Liver (tissue), 9 donors: ENCODE results near the gene RPL13A. TPM values are rescaled to one million over a fixed set of nuclear protein-coding genes. Genes with fewer than 3 reads are reported as not detected.

Experiments used
- DNase-seq: peaks from one replicate; pipeline ENCODE4 v3.0.0-alpha.2; 2017; ENCODE audit warnings: low spot score
- H3K27ac ChIP-seq, 2 donors: one replicate each; pipeline ENCODE4 v1.7.0; 2013; ENCODE audit warnings: inconsistent platforms in 2 of 2, low read length in 2 of 2, control low read depth in 1 of 2, low read depth in 1 of 2, mild to moderate bottlenecking in 1 of 2
- H3K27me3 ChIP-seq, 4 donors: one replicate each; pipeline versions ENCODE4 v1.6.1 to v1.7.0; 2013; ENCODE audit warnings: low read length in 3 of 4, inconsistent platforms in 1 of 4, mild to moderate bottlenecking in 1 of 4, moderate library complexity in 1 of 4; ENCODE audit not compliant: control insufficient read depth in 4 of 4, insufficient read depth in 4 of 4
- H3K36me3 ChIP-seq, 4 donors: one replicate each; pipeline versions ENCODE4 v1.6.1 to v1.7.0; 2013; ENCODE audit warnings: low read length in 3 of 4, mild to moderate bottlenecking in 3 of 4, low read depth in 1 of 4, moderate library complexity in 1 of 4; ENCODE audit not compliant: control insufficient read depth in 4 of 4, insufficient read depth in 3 of 4
- H3K4me1 ChIP-seq, 4 donors: one replicate each; pipeline versions ENCODE4 v1.6.1 to v1.7.0; 2013; ENCODE audit warnings: low read length in 3 of 4, mild to moderate bottlenecking in 3 of 4, moderate library complexity in 1 of 4; ENCODE audit not compliant: control insufficient read depth in 4 of 4, insufficient read depth in 4 of 4
- H3K4me3 ChIP-seq, 3 donors: one replicate each; pipeline versions ENCODE4 v1.6.1 to v1.7.0; 2013; ENCODE audit warnings: low read length in 3 of 3, control low read depth in 1 of 3, low read depth in 1 of 3, mild to moderate bottlenecking in 1 of 3
- H3K9ac ChIP-seq, 2 donors: one replicate each; pipeline ENCODE4 v1.7.0; 2013; ENCODE audit warnings: low read length in 2 of 2, mild to moderate bottlenecking in 2 of 2, moderate library complexity in 2 of 2, control low read depth in 1 of 2, low read depth in 1 of 2
- H3K9me3 ChIP-seq, 4 donors: one replicate each; pipeline versions ENCODE4 v1.6.1 to v1.7.0; 2013; ENCODE audit warnings: low read length in 3 of 4; ENCODE audit not compliant: control insufficient read depth in 4 of 4
- ATF3 ChIP-seq: IDR thresholded peaks from 2 replicates; pipeline ENCODE4 v1.6.1; 2016; ENCODE audit warnings: antibody characterized with exemption
- CTCF ChIP-seq: fragments of 150-350 bp; IDR thresholded peaks from 2 replicates; pipeline ENCODE4 v1.5.1; 2017; ENCODE audit warnings: improper control_type of control experiment, low read depth, low read length; ENCODE audit not compliant: missing input control
- EGR1 ChIP-seq, 2 donors: IDR thresholded peaks; 2 replicates each; pipeline ENCODE4 v1.6.1; 2016 to 2018; ENCODE audit warnings: antibody characterized with exemption in 2 of 2, low read depth in 2 of 2
- FOXA1 ChIP-seq: IDR thresholded peaks from 2 replicates; pipeline ENCODE4 v1.6.1; 2016; ENCODE audit warnings: antibody characterized with exemption
- GABPA ChIP-seq, 2 donors: IDR thresholded peaks in 1 of 2; conservative IDR thresholded peaks in 1 of 2; 2 replicates each; pipeline ENCODE4 v1.6.1; 2016; ENCODE audit warnings: antibody characterized with exemption in 2 of 2, mild to moderate bottlenecking in 1 of 2, moderate library complexity in 1 of 2
- HNF4A ChIP-seq, 2 donors: conservative IDR thresholded peaks; 2 replicates each; pipeline ENCODE4 v1.6.1; 2016; ENCODE audit warnings: antibody characterized with exemption in 2 of 2, mild to moderate bottlenecking in 2 of 2
- HNF4G ChIP-seq: IDR thresholded peaks from 2 replicates; pipeline ENCODE4 v1.6.1; 2016; ENCODE audit warnings: antibody characterized with exemption
- JUND ChIP-seq, 2 donors: IDR thresholded peaks; 2 replicates each; pipeline ENCODE4 v1.6.1; 2016; ENCODE audit warnings: antibody characterized with exemption in 2 of 2
- MAX ChIP-seq: IDR thresholded peaks from 2 replicates; pipeline ENCODE4 v1.6.1; 2016; ENCODE audit warnings: antibody characterized with exemption
- NR2F2 ChIP-seq: IDR thresholded peaks from 2 replicates; pipeline ENCODE4 v1.6.1; 2016; ENCODE audit warnings: antibody characterized with exemption
- RAD21 ChIP-seq, 2 donors: IDR thresholded peaks; 2 replicates each; pipeline ENCODE4 v1.6.1; 2016; ENCODE audit warnings: antibody characterized with exemption in 2 of 2, mild to moderate bottlenecking in 2 of 2
- REST ChIP-seq: IDR thresholded peaks from 2 replicates; pipeline ENCODE4 v1.6.1; 2016; ENCODE audit warnings: antibody characterized with exemption, mild to moderate bottlenecking
- RXRA ChIP-seq, 2 donors: IDR thresholded peaks; 2 replicates each; pipeline ENCODE4 v1.6.1; 2017 to 2018; ENCODE audit warnings: antibody characterized with exemption in 2 of 2, mild to moderate bottlenecking in 1 of 2
- SP1 ChIP-seq: IDR thresholded peaks from 2 replicates; pipeline ENCODE4 v1.6.1; 2018; ENCODE audit warnings: antibody characterized with exemption, mild to moderate bottlenecking
- TAF1 ChIP-seq: conservative IDR thresholded peaks from 2 replicates; pipeline ENCODE4 v1.6.1; 2016; ENCODE audit warnings: antibody characterized with exemption, mild to moderate bottlenecking
- YY1 ChIP-seq: IDR thresholded peaks from 2 replicates; pipeline ENCODE4 v1.6.1; 2016; ENCODE audit warnings: antibody characterized with exemption, mild to moderate bottlenecking
- ZBTB33 ChIP-seq: IDR thresholded peaks from 2 replicates; pipeline ENCODE4 v1.6.1; 2016; ENCODE audit warnings: antibody characterized with exemption
- WGBS: extraction: QIAGEN DNeasy Blood & Tissue Kit; methylation state at CpG from one replicate; pipeline ENCODE4 v1.1.7; 2013; 5-methylcytosine and 5-hydroxymethylcytosine counted together
- polyA plus RNA-seq, 2 donors: library from polyadenylated mRNA; stranded (reverse) in 1 of 2; unstranded in 1 of 2; fragments of 200-250 nt in 1 of 2; fragments of >200 nt in 1 of 2; fragmentation: Nextera tagmentation in 1 of 2; extraction: Ambion mirVana in 1 of 2; gene quantifications; one replicate each; pipeline versions ENCODE4 v1.2.1 to v1.2.3, GENCODE V29; 2013 to 2015
- total RNA-seq, 2 donors: library from RNA; depleted of rRNA; stranded (reverse); fragments of >200 nt; gene quantifications; one replicate each; pipeline ENCODE4 v1.2.3, GENCODE V29; 2014
- donor health status: healthy.
- donor health status: healthy.
- donor health status: healthy.
- donor health status: healthy.
- donor health status: healthy.

Gene RPL13A
- total and polyA plus RNA-seq, 4 donors, result 444 to 1,553 (median 746) TPM

GRCh38 chr19:49473868-49474541, 13.4 kb upstream of the RPL13A start, which contains the start of gene FLT3LG:
Gene FLT3LG (plus strand): TSS chr19:49474215. CDS start chr19:49474640, 425 bp downstream.
- H3K4me1 ChIP-seq, result peaks cover 0 to 11% (median 6%) of the 10 kb centered on the region in 4 donors
- peak; percentile 83 for DNase-seq
- no peaks in the 10 kb centered on the region for H3K36me3 ChIP-seq
- TF ChIP-seq RAD21 (IDR thresholded peaks at IDR 0.05) (peak; percentile 71 to 82), MAX (no peak), REST (peak; percentile 27), JUND (IDR thresholded peaks at IDR 0.05) (no peak), TAF1 (no peak), SP1 (peak; percentile 42), HNF4G (no peak), ATF3 (no peak), EGR1 (IDR thresholded peaks at IDR 0.05; ENCODE audit: low read depth in 2 of 2) (no peak), CTCF (peak; percentile 92), YY1 (peak; percentile 30), FOXA1 (peak; percentile 24), GABPA (IDR thresholded peaks at IDR 0.05 in 1 of 2, conservative IDR thresholded peaks at IDR 0.05 in 1 of 2) (no peak), NR2F2 (no peak), RXRA (IDR thresholded peaks at IDR 0.05) (peak in 1 of 2 donors; percentile 10), HNF4A (conservative IDR thresholded peaks at IDR 0.05) (peak in 1 of 2 donors; percentile 19), ZBTB33 (no peak)
- peak within 1 kb of the TSS; percentile 72 to 79 for H3K27ac ChIP-seq
- no peaks in the 10 kb centered on the region for H3K27me3 ChIP-seq
- H3K9ac ChIP-seq, result peak within 1 kb of the TSS in 1 of 2 donors; percentile 83
- peak within 1 kb of the TSS; percentile 62 to 85 (median 78) for H3K4me3 ChIP-seq
- 1% methylated on average over 33 of the region's 33 CpGs for WGBS
- H3K9me3 ChIP-seq, result no peaks in the 10 kb centered on the region
